Pericardium fibroblast (primary cell): ENCODE measurements around the gene POTEB3. TPM values are rescaled to one million over a fixed set of nuclear protein-coding genes. Genes with fewer than 3 reads are reported as not detected.

Experiments
- total RNA-seq: library from RNA; depleted of rRNA; stranded (reverse); fragments of >200 nt; gene quantifications from 2 replicates; pipeline ENCODE4 v1.2.3, GENCODE V29; 2015

POTEB3 gene
- not detected in 2 replicates for total RNA-seq

GRCh38 chr15:21440399-21440798 is at the start of gene POTEB3:
POTEB3 (minus strand) TSS chr15:21440499; CDS start chr15:21440011, 488 bp downstream.

